Activated CD8-positive, alpha-beta memory T cell treated with anti-CD3 and anti-CD28 coated beads, Interleukin-2, amount 50 U/mL, for 24 hours (primary cell): ENCODE data around the gene RGCC.
"Not testable (repeated sequence)": the region's sequence is repeated elsewhere in the genome, so short reads cannot be mapped to it uniquely, and the experiment has no call there.

Source experiments
- DNase-seq: peaks from one replicate; pipeline ENCODE4 v3.0.0-alpha.2; 2020; ENCODE audit errors: extremely low read depth

The RGCC gene

DNA sequence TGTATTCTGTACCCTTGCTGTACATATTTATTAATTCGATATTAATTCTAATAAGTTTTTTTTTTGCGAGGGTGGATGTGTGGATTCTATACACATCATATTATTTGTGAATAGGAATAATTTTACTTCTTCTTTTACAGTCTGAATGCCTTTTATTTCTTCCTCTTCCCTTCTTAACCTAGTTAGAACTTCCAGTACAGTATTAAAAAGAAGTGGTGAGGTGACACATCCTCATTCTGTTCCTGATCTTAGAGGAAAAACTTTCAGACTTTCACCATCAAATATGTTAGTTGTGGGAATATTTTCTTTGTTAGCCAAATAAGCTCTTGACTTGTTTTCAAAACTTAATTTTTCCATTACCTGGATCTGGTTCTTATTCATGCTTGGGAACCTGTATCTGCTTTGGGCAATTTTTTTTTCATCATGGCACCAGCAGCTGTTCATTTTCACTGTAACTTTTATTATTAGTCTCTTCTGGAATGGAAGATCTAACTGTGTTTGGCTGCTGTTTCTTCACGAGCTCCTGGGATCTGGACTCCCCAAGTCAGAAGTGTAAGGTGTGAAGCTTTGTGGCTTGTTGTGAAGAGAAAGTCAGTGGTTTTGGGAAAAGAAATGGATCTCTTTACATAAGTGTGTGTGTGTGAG lies 33.1 kb downstream of the RGCC start:
- no peak for DNase-seq

DNA sequence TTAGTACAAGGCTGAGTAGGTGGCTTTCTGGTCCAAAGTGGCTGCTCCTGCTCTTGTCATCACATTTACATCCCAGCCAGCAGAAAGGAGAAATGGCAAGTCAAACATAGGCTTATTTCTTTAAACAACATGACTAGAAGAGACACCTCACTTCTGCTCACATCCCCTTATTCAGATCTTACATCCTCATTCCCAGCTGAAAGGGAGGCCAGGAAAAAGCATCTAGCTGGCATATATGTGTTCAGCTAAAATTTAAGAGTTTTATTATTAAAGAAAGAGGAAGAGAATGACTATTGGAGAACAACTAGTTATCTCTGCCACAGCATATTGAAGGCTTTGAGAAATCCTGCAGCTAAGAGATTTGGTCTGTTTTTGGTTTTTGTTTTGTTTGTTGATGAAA lies 34.1 kb downstream of the RGCC start:
- no peak for DNase-seq

DNA sequence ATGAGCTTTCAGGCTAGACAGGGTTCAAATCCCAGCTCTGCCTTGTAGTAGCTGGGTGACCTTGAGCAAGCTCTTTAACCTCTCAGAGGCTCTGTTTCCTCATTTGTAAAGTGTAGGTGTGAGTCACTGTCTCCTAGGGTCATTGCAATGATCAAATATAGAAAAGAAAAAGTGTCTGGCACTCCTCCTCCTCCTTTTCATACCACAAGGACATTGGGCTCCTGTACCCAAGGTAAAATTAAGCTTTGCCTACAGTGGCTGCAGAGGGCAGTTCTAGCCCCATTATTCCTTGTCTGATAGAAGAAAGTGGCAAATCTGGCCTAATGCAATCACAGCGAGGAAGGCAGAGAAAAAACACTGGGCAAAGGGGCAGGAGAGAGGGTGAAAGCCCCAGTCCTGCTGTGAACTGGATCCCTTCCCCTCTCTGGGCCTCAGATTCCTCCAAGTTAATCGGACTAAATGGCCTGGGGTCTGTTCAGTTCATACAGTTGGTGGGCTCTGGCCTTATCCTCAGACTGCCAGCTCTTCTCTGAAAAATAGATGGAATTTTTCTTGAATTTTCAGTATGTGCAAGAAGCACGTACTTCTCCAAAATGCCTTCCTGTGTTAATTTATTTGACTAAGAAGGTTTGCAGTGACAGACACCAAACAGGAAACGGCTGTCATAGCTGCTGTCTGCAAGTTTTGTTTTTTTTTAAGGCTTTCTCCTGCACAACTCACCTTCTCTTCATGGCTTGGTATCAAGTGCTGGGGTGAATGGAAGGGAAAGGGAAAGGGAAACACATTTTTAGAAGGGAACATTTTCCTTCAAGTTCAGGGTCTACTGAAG lies 35.3 kb downstream of the RGCC start:
- DNase-seq = no peak

DNA sequence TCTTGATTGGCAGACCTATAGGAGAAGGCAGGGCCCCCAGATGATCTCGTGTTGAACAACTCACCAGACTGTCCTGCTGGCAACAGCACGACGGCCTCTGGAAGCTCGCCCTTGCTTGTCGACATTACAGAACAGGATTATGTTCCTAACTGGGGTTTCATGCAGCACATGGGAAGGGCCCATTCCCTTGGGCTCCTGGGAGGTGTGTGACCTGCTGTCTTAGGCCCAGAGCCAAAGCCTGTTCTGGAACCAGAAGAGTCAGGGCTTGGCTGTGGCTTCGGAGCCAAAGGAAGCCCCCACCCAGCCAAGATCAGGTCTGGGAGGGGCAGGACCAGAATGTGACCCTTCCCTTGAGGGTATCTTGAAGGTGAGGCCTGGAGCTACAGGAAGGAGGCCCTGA lies 36.9 kb downstream of the RGCC start:
- DNase-seq = no peak

GRCh38 chr13:41495044-41495443 lies 37.7 kb downstream of the RGCC start:
- no peak for DNase-seq

DNA sequence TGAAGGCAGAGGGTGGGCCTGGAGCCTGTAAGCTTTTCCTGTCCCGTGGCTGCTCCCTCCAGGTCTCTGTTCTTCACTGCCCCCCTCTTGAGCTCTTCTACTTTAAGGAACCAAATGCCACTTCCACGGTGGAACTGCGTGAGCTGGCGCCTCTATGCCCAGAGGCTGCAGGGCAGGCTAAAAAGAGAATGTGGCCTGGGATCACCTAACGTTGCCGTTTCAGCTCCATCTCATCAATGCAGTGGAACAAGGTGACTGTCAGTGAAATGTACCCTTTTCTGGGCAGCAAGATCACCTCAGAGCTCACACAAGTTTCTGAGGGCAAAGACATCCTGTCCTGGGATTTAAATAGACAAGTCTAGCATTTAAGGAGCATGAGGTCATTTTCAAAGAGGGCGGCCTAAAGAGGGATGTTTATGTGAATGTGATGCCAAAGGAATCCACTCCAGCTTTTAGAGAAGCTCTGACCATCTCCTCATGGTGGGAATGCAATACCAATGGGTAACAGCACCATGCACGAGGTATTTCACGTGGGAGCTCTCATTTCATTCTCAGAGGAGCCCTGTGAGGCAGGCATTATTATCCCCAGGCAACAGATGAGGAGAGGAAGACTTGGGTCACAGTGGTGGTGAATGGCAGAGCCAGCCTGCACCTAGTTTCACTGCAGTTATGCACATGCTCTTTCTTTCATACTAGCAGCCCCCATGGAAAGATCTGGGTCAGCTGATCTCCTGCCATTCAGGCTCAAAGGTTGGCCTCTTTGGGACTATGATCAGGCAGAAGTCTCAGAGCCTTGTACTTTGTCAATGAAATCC lies 39.3 kb downstream of the RGCC start:
- no peak for DNase-seq

- DNase-seq = no peak
These were observed 40.1 kb downstream of the RGCC start for GRCh38 chr13:41497436-41497835.

DNA sequence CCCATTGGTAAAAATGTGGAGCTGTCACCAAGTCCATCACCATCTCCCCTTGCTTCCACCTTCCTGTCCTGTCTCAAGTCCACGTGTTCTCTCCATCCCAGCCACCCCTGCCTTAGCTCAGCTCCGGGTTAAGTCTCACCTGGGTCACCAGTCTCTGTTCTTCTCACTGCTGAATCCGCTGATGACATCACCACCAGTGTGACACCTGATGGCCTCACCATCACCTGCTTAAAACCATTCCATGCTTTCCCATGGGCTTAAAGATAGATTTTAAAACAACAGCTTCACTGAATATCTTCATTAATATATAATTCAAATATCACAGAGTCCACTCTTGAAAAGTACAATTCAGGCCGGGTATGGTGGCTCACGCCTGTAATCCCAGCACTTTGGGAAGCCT lies 42.1 kb downstream of the RGCC start:
- DNase-seq = no peak

DNA sequence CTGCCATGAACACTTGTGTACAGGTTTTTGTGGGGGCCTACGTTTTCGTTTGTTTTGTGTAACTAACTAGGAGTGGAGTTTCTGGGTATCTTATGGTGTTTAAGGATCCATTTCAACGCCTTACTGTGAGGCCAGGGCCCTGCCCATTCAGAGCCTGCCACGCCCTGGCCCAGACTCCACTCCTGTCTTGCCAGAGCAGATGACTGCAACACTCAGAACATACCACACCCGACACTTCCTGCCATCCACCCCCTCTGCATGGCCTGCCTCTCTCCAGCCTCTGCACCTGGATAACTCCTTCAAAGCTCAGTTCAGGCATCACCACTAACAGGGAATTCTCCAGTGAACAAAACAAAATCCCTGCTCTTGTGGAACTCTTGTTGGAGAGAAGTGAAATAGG lies 43.2 kb downstream of the RGCC start:
- no peak for DNase-seq

GRCh38 chr13:41501281-41501680 lies 43.9 kb downstream of the RGCC start:
- no peak for DNase-seq

DNA sequence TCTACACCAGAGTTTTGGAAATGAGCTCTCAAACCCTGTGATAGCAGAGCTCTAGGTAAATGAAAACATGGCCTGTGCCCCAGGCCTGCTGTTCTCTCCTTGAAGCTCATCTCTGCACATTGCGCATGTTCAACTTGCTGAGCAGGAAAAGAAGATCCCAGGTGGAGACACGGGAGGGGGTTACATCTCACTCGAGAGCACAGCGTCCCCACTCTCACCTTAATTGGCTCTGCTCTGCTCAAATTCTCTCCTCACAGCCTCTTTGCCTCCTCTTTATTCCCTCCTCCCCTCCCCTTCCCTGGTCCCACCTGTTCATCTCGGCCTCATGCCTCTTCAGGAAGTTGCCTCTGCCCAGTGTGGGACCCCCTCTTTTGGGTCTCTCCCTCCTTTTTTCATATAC lies 44.7 kb downstream of the RGCC start:
- DNase-seq = no peak

- DNase-seq = no peak
These were observed 45.3 kb downstream of the RGCC start for GRCh38 chr13:41502673-41503072.

DNA sequence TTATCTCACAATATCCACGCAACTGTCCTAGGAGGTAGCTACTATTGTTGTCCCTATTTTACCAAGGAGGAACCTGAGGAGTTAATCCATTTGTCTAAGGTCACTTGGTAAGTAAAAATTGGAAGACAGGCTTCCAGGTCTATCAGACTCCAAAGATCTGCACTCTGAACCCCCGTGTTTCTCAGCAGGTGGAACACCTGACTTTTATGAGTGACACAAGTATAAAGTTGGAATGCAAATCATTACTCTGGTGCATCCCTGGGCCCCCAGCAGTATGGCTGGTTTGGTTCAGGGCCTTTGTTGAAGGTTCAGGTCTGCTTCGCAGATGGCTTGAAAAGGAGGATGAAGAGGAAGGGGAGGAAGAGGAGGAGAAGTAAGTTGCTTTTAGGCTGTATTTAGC lies 46.0 kb downstream of the RGCC start:
- no peak for DNase-seq

DNA sequence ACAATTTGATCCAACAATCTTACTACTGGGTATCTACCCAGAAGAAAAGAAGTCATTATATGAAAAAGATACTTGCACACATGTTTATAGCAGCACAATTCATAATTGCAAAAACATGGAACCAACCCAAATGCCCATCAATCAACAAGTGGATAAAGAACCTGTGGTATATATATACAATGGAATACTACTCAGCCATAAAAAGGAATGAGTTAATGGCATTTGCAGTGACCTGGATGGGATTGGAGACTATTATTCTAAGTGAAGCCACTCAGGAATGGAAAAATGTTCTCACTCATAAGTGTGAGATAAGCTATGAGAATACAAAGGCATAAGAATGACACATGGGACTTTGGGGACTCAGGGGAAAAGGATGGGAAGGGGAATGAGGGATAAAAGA lies 47.3 kb downstream of the RGCC start:
- not testable (repeated sequence) for DNase-seq

GRCh38 chr13:41505209-41505835 lies 48.0 kb downstream of the RGCC start:
- no peak for DNase-seq

- no peak for DNase-seq
These were observed 49.0 kb downstream of the RGCC start for GRCh38 chr13:41506312-41506711.

DNA sequence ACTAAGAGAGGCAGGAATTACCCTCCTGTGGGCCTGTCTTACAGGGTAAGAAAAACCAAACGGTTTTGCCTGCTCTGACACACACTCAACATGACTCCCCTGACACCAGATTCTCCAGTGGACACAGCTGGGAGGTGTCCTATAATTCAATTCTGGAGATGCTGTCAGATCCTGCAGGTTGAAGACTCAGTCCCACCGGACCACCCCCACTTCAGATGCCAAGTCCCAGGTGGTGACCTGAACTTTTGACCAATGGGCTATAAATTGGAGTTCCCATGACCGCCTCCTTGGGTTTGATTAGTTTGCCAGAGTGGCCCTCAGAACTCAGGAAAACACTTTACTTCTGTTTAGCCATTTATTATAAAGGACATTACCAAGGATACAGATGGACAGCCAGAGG lies 52.6 kb downstream of the RGCC start:
- no peak for DNase-seq

DNA sequence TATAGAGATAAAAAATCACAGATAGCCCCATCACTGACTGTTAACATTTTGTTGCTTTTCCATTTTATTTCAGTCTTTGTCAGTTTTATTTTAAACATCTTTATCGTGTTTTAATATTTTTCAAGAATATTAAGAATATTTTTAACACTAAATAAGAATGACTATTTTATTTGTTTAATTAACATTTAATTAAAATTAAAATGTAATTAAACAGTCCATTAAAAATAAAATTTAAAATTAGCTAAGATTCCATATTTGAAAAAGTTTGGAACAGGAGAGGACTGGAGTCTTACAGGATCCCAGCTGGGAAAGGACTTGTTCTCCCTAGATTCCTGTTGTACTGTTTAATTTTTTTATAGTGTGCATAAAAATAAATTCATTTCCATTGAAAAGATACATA lies 54.5 kb downstream of the RGCC start:
- no peak for DNase-seq

DNA sequence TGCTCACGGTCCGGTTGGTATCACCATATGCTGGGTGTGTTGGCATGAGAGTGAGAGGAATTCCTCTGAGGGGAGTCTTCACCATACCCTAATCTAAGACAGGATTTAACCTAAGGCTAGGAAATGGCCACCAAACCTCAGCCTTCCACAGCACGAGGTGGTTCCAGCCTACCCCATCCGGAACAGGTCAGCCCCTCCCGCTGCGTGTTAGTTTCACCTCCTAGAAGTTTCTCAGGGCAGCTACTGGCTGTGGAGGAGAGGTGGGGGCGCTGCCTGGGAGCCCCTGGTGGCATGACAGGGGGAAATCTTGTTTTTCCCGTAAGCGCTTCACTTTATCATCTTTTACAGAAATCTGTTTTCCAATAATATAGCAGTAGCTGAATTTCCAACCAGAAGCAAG lies 55.1 kb downstream of the RGCC start:
- no peak for DNase-seq

GRCh38 chr13:41513600-41513999 lies 56.2 kb downstream of the RGCC start:
- no peak for DNase-seq

DNA sequence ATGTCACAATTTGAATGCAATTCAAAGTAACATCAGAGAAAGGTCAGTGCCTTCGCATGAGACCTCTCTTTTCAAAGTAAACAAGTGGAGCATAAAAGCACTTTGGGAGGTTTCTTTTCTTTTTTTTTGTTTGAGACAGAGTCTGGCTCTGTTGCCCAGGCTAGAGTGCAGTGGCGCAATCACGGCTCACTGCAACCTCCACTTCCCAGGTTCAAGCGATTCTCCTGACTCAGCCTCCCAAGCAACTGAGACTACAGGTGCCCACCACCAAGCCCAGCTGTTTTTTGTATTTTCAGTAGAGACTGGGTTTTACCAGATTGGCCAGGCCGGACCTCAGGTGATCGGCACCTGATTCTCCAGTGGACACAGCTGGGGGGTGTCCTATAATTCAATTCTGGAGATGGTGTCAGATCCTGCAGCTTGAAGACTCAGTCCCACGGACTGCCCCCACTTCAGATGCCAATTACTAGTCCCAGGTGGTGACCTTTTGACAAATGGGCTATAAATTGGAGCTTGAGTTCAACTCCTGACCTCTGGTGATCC lies 57.6 kb downstream of the RGCC start:
- DNase-seq = no peak
